GM12878 (cell line): ENCODE measurements around the gene ALDH3A2.
"Not testable (repeated sequence)": the region's sequence is repeated elsewhere in the genome, so short reads cannot be mapped to it uniquely, and the experiment has no call there.

Source experiments
- ATF2 ChIP-seq: IDR thresholded peaks from 2 replicates; pipeline ENCODE4 v1.6.1; 2012; ENCODE audit warnings: low read length, inconsistent platforms
- CTCF ChIP-seq, 3 experiments: IDR thresholded peaks in 2 of 3; conservative IDR thresholded peaks in 1 of 3; 2 replicates each; pipeline ENCODE4 v1.5.1; 2011; ENCODE audit warnings: low read depth in 3 of 3, low read length in 3 of 3, mild to moderate bottlenecking in 3 of 3, control low read depth in 2 of 3, moderate library complexity in 2 of 3, inconsistent platforms in 1 of 3, mixed read lengths in 1 of 3; ENCODE audit not compliant: control insufficient read depth in 2 of 3, insufficient read depth in 1 of 3; ENCODE audit errors: extremely low read depth in 1 of 3
- MAX ChIP-seq: IDR thresholded peaks from 2 replicates; pipeline ENCODE4 v1.6.1; 2012; ENCODE audit warnings: low read depth, low read length, improper control_type of control experiment
- NBN ChIP-seq: fragments of 450-650 bp; IDR thresholded peaks from 2 replicates; pipeline ENCODE4 v1.6.1; 2016
- PBX3 ChIP-seq: IDR thresholded peaks from 2 replicates; pipeline ENCODE4 v1.6.1; 2011; ENCODE audit warnings: mild to moderate bottlenecking, low read depth, low read length, moderate library complexity; ENCODE audit not compliant: insufficient replicate concordance
- POLR2A ChIP-seq: IDR thresholded peaks from 2 replicates; pipeline ENCODE4 v1.6.1; 2011; ENCODE audit warnings: low read depth, mild to moderate bottlenecking, low read length
- RELA ChIP-seq: fragments of 450-650 bp; IDR thresholded peaks from 2 replicates; pipeline ENCODE4 v1.8.0; 2014; ENCODE audit warnings: borderline replicate concordance; ENCODE audit not compliant: partially characterized antibody

GRCh38 chr17:19669680-19670079, 21.1 kb downstream of the ALDH3A2 start:
- not testable (repeated sequence) for TF ChIP-seq POLR2A; NBN; ATF2; CTCF (IDR thresholded peaks at IDR 0.05 in 2 of 3, conservative IDR thresholded peaks at IDR 0.05 in 1 of 3; ENCODE audit: control insufficient read depth in 2 of 3, extremely low read depth in 1 of 3, insufficient read depth in 1 of 3, low read depth in 3 of 3, low read length in 3 of 3); RELA; PBX3; MAX
